Vagina (tissue), 2 donors: ENCODE measurements around the gene PRDM1.

Experiments
- POLR2AphosphoS5 ChIP-seq, 2 donors: sonication (generic); formaldehyde crosslinking; IDR thresholded peaks; one replicate each; pipeline ENCODE4 v1.9.0; 2017; ENCODE audit warnings: antibody characterized with exemption in 2 of 2, mild to moderate bottlenecking in 2 of 2, low read depth in 1 of 2; ENCODE audit not compliant: insufficient read depth in 1 of 2
- TF ChIP-seq, protein P1 (sequence below), 3 experiments: fragments of 450-650 bp in 2 of 3; fragments of 200-600 bp in 1 of 3; sonication (generic) in 1 of 3; IDR thresholded peaks; one replicate each; pipeline ENCODE4 v1.5.1; 2017 to 2019; ENCODE audit warnings: antibody characterized with exemption in 3 of 3, mild to moderate bottlenecking in 2 of 3, moderate library complexity in 2 of 3

DNA sequence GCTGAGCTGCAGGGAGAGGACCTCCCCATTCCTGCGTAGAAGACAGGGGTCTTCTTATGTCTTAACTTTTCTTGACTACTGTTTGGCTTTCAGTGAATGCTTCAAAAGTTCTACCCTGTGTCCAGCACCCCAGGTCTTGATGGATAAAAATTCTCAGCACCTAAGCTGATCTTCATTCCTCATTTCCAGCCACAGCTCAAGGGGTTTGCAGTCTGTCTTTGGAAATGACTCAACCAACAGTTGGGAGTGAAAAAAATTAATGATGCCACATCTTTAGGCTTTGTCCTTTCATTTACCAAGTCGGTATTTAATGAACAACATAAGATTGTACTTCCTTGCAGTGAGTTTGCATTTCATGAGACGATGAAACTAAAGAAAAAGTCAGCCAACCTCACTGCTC lies 40.3 kb downstream of the PRDM1 start:
- TF ChIP-seq, protein P1, sequence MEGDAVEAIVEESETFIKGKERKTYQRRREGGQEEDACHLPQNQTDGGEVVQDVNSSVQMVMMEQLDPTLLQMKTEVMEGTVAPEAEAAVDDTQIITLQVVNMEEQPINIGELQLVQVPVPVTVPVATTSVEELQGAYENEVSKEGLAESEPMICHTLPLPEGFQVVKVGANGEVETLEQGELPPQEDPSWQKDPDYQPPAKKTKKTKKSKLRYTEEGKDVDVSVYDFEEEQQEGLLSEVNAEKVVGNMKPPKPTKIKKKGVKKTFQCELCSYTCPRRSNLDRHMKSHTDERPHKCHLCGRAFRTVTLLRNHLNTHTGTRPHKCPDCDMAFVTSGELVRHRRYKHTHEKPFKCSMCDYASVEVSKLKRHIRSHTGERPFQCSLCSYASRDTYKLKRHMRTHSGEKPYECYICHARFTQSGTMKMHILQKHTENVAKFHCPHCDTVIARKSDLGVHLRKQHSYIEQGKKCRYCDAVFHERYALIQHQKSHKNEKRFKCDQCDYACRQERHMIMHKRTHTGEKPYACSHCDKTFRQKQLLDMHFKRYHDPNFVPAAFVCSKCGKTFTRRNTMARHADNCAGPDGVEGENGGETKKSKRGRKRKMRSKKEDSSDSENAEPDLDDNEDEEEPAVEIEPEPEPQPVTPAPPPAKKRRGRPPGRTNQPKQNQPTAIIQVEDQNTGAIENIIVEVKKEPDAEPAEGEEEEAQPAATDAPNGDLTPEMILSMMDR (IDR thresholded peaks at IDR 0.05), result no peak
- no peak for TF ChIP-seq POLR2AphosphoS5 (IDR thresholded peaks at IDR 0.05; ENCODE audit: insufficient read depth in 1 of 2, low read depth in 1 of 2)
